Raji (cell line): ENCODE results near the gene S100A5.

Source experiments
- POLR2A ChIP-seq: IDR thresholded peaks from 2 replicates; pipeline ENCODE4 v1.6.1; 2011; ENCODE audit warnings: low read depth, low read length, control low read depth; ENCODE audit not compliant: insufficient read depth

Gene S100A5

DNA sequence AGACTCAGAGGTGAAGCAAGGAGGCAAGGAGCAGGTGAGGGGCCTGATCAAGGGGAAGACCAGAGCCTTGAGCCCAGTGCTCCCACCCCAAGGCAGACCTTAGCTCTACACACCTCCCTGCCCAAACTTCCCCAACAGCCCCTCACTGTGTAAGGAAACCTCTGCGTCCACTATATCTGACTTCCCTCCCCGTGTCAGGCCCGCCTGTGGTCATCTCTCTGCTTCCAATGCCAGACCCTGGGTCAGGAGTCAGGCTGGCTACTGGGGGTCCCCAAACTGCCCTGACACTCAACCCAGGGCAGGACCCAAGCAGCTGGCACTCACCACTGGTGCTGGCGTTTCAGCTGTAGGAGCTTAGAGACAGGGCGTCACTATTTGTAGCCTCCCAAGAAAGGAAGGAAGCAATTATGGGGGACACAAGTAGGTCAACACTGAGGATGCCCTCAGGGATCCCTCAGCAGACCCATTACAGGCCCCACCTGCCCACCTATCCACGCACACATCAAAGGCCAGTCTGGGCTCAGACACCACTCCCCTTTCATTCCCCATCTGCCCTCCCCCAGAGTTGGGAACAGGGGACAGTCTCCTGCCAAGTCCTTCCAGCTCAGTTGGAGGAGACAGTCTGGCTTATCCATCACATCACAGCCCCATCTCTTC is 9.1 kb upstream of the S100A5 start:
- no peak for TF ChIP-seq POLR2A

GRCh38 chr1:153548722-153549688 is 8.3 kb upstream of the S100A5 start, which contains the start of gene S100A3:
Gene S100A3 (minus strand): TSS chr1:153549258. CDS start chr1:153548485, 773 bp downstream.
- TF ChIP-seq POLR2A, result no peak

- no peak for TF ChIP-seq POLR2A
Measured at GRCh38 chr1:153547560-153548551, 7.1 kb upstream of the S100A5 start.

- no peak for TF ChIP-seq POLR2A
Measured at GRCh38 chr1:153546796-153547559, 6.2 kb upstream of the S100A5 start.

GRCh38 chr1:153546371-153546770 is 5.6 kb upstream of the S100A5 start:
- no peak for TF ChIP-seq POLR2A

- TF ChIP-seq POLR2A, result peak; percentile 49
Measured at GRCh38 chr1:153545067-153546055, 4.6 kb upstream of the S100A5 start, which contains the start of gene S100A4. Gene S100A4 (minus strand): TSS chr1:153545806. CDS start chr1:153544794, 1,012 bp downstream.

GRCh38 chr1:153544453-153545066 is 3.8 kb upstream of the S100A5 start:
- no peak for TF ChIP-seq POLR2A

- TF ChIP-seq POLR2A, result no peak
Measured at GRCh38 chr1:153543736-153544135, 3.0 kb upstream of the S100A5 start.

- TF ChIP-seq POLR2A, result no peak
Measured at GRCh38 chr1:153542956-153543711, 2.4 kb upstream of the S100A5 start.

DNA sequence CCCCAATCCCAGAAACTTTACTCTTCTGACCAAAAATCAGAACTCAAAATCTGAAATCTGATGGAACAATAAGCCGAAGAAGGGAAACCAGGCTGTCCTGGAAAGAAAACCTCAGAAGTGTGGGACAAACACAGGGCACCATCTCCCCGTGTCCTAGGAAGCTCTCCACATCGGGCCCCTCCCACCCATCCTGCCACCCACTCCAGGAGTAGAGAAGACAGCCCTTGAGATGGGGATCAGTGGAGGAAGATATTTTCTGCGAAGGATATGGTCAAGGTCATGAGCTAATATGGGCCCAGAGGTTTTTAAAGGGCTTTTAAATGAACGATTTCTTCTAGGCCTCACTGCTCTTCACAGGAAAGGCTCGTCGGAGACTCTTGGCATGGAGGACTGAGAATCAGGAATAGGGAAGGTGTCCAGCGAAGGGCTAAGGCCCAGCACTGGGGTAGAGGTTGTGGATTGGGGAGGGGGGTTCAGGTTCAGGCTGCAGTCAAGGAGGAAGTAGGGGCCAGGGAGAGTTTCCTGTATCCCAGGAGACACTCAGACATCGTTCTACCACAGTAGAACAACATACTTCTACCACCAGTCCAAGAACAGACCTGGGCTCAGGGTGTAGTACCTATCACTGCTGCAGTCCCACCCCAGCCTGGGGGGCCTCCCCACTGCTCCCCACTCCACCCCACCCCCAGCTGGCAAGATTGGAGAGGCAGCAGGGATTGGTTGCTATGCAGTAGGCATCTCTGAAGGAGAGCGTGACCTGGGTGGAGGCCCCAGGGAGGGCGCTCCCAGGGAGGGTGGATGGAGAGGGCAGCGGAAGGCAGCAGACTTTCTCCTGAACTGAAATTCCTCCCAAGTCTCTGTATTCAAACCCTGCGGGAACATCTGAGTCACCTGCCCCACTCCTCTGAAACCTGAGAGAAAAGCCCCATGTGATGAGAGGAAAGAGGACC is 1.2 kb upstream of the S100A5 start:
- no peak for TF ChIP-seq POLR2A
